BJ (cell line): ENCODE results near the gene RAET1E. TPM values are rescaled to one million over a fixed set of nuclear protein-coding genes. Genes with fewer than 3 reads are reported as not detected.
A peak's percentile ranks its signal among the peaks of the same experiment; 100 is the strongest.
"Not testable (repeated sequence)": the region's sequence is repeated elsewhere in the genome, so short reads cannot be mapped to it uniquely, and the experiment has no call there.

Experiments used
- CTCF ChIA-PET: fragments of 350-600 bp; formaldehyde crosslinking; extraction: SDS; loops from one replicate; lab custom pipeline; 2021; ENCODE audit warnings: antibody characterized with exemption, inconsistent platforms; lab: Yijun Ruan, JAX
- POLR2A ChIA-PET: fragments of 300-600 bp; sonication (Branson Sonifier 250); formaldehyde crosslinking; extraction: SDS; loops from one replicate; lab custom pipeline; 2021; ENCODE audit warnings: antibody characterized with exemption; lab: Charles Lee
- DNase-seq: peaks from one replicate; pipeline ENCODE4 v3.0.0-alpha.2; 2011; ENCODE audit warnings: low read depth
- H3K27me3 ChIP-seq: 2 replicates; pipeline ENCODE4 v1.6.0; 2011; ENCODE audit warnings: low read length; ENCODE audit not compliant: control insufficient read depth, insufficient read depth
- H3K36me3 ChIP-seq: 2 replicates; pipeline ENCODE4 v1.5.1; 2011; ENCODE audit warnings: low read length; ENCODE audit not compliant: control insufficient read depth, insufficient read depth
- H3K4me3 ChIP-seq: 2 replicates; pipeline ENCODE4 v1.5.1; 2011; ENCODE audit warnings: low read depth, mild to moderate bottlenecking, control low read depth, low read length
- CTCF ChIP-seq: IDR thresholded peaks from 2 replicates; pipeline ENCODE4 v1.5.1; 2011; ENCODE audit warnings: low read depth, mild to moderate bottlenecking, control low read depth, inconsistent platforms, low read length, moderate library complexity; ENCODE audit not compliant: insufficient read depth
- polyA plus RNA-seq: library from polyadenylated mRNA; depleted of rRNA; stranded (reverse); fragments of >200 nt; gene quantifications from 2 replicates; pipeline ENCODE4 v1.2.3, GENCODE V29; 2011

The RAET1E gene
- polyA plus RNA-seq, 1 experiment, result 0.31 TPM

GRCh38 chr6:149895048-149895590 lies 2.8 kb downstream of the RAET1E start:
- DNase-seq, result peak; percentile 62
- H3K27me3 ChIP-seq, result no peaks in the 10 kb centered on the region
- H3K36me3 ChIP-seq, result no peaks in the 10 kb centered on the region
- POLR2A ChIA-PET, result no interaction called here
- no peak for TF ChIP-seq CTCF
- no peak overlapping the region for H3K4me3 ChIP-seq
- CTCF ChIA-PET, result interaction anchor here (1.7 to 3.8 kb wide), 2 partner anchors 18 to 59 kb away, joined by 5 to 12 read pairs; no protein-coding TSS in a partner anchor

GRCh38 chr6:149891864-149892263 lies 6.0 kb downstream of the RAET1E start:
- H3K27me3 ChIP-seq, H3K4me3 ChIP-seq, DNase-seq, H3K36me3 ChIP-seq, CTCF ChIA-PET, POLR2A ChIA-PET: not testable (repeated sequence)

- Histone ChIP-seq H3K36me3 (no peaks in the 10 kb centered on the region), H3K4me3 (no peak overlapping the region), H3K27me3 (no peaks in the 10 kb centered on the region)
- no peak for DNase-seq
- no peak for TF ChIP-seq CTCF
- ChIA-PET POLR2A (no interaction called here), CTCF (no interaction called here)
Observed at GRCh38 chr6:149891259-149891658, 6.7 kb downstream of the RAET1E start.

GRCh38 chr6:149890629-149891045 lies 7.3 kb downstream of the RAET1E start:
- Histone ChIP-seq H3K36me3 (no peaks in the 10 kb centered on the region), H3K27me3 (no peaks in the 10 kb centered on the region), H3K4me3 (no peak overlapping the region)
- no peak for TF ChIP-seq CTCF
- ChIA-PET POLR2A (no interaction called here), CTCF (no interaction called here)
- no peak for DNase-seq

GRCh38 chr6:149889326-149889725 lies 8.6 kb downstream of the RAET1E start:
- no peak for TF ChIP-seq CTCF
- Histone ChIP-seq H3K4me3 (no peak overlapping the region), H3K36me3 (no peaks in the 10 kb centered on the region), H3K27me3 (no peaks in the 10 kb centered on the region)
- DNase-seq, result no peak
- ChIA-PET CTCF (interaction anchor here (1.3 kb wide), 1 partner anchor 12 kb away, joined by 3 read pairs; no protein-coding TSS in a partner anchor), POLR2A (no interaction called here)

GRCh38 chr6:149888659-149889058 lies 9.3 kb downstream of the RAET1E start:
- no peaks in the 10 kb centered on the region for H3K36me3 ChIP-seq
- no peak overlapping the region for H3K4me3 ChIP-seq
- POLR2A ChIA-PET, result no interaction called here
- no peaks in the 10 kb centered on the region for H3K27me3 ChIP-seq
- DNase-seq, result no peak
- CTCF ChIA-PET, result interaction anchor here (1.3 kb wide), 1 partner anchor 11 kb away, joined by 3 read pairs; no protein-coding TSS in a partner anchor
- no peak for TF ChIP-seq CTCF
